ENCODE results near the gene DROSHA.

DNA sequence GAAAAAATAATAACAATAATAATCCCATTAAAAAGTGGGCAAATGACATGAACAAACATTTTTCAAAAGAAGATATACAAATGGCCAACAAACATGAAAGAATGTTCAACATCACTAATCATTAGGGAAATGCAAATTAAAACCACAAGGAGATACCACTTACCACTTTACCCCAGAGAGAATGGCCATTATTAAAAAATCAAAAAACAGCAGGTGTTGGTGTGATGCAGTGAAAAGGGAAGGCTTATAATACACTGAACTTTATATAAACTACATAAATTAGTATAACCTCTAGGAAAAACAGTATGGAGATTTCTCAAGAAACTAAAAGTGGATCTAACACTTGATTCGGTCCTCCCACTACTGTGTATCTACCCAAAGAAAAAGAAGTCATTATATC, 81.9 kb downstream of the DROSHA start:
- TF ChIP-seq GATA3 (IDR thresholded peaks at IDR 0.05; ENCODE audit: low read depth, low read length) (no peak), GATA2 (IDR thresholded peaks at IDR 0.05; ENCODE audit: low read depth, low read length) (no peak)
